Left forelimb (tissue), 1 donor: ENCODE results near the gene MTREX.

ENCODE experiments used
- DNase-seq: peaks from one replicate; pipeline ENCODE4 v3.0.0-alpha.2; 2018; ENCODE audit warnings: low spot score

The MTREX gene

GRCh38 chr5:55429613-55430253 is 121.9 kb downstream of the MTREX start:
- DNase-seq, result no peak

- DNase-seq, result no peak
These were observed 124.8 kb downstream of the MTREX start for GRCh38 chr5:55432549-55432948.

- no peak for DNase-seq
These were observed 129.7 kb downstream of the MTREX start for GRCh38 chr5:55437452-55437851.

GRCh38 chr5:55437859-55438206 is 130.0 kb downstream of the MTREX start:
- DNase-seq, result no peak

- no peak for DNase-seq
These were observed 131.2 kb downstream of the MTREX start for GRCh38 chr5:55438998-55439397.

GRCh38 chr5:55440188-55440646 is 132.4 kb downstream of the MTREX start:
- DNase-seq, result no peak

GRCh38 chr5:55441107-55441771 is 133.4 kb downstream of the MTREX start:
- DNase-seq, result no peak

- DNase-seq, result no peak
These were observed 134.2 kb downstream of the MTREX start for GRCh38 chr5:55441954-55442353.

- DNase-seq, result no peak
These were observed 138.0 kb downstream of the MTREX start for GRCh38 chr5:55445791-55446190.

- no peak for DNase-seq
These were observed 139.0 kb downstream of the MTREX start for GRCh38 chr5:55446640-55447351.

GRCh38 chr5:55450050-55450765 is 142.4 kb downstream of the MTREX start:
- DNase-seq, result no peak

- DNase-seq, result no peak
These were observed 144.2 kb downstream of the MTREX start for GRCh38 chr5:55451976-55452375.

GRCh38 chr5:55453211-55453610 is 145.4 kb downstream of the MTREX start:
- DNase-seq, result no peak

- no peak for DNase-seq
These were observed 146.5 kb downstream of the MTREX start for GRCh38 chr5:55454282-55454681.

GRCh38 chr5:55456216-55456895 is 148.6 kb downstream of the MTREX start:
- DNase-seq, result no peak

GRCh38 chr5:55459572-55459971 is 151.8 kb downstream of the MTREX start:
- no peak for DNase-seq

- DNase-seq, result no peak
These were observed 155.8 kb downstream of the MTREX start for GRCh38 chr5:55463613-55464012.

GRCh38 chr5:55467862-55468551 is 160.2 kb downstream of the MTREX start:
- DNase-seq, result no peak

- no peak for DNase-seq
These were observed 162.1 kb downstream of the MTREX start for GRCh38 chr5:55469839-55470238.

- no peak for DNase-seq
These were observed 162.5 kb downstream of the MTREX start for GRCh38 chr5:55470282-55470681.

GRCh38 chr5:55471468-55471867 is 163.7 kb downstream of the MTREX start:
- DNase-seq, result no peak
